Stimulated activated naive B cell treated with anti-CD40 and anti-IgM and Interleukin-4, amounts not matched to agents 10 μg/mL and 1 μg/mL and 100 μg/mL, for 72 hours (primary cell): ENCODE data around the gene NT5C3A.

ENCODE experiments used
- ATAC-seq, 2 donors: fragments of 150-1000 bp; cut with Tn5 transposase; replicated peaks; 2 replicates each; pipeline ENCODE4 v1.10.0; 2021; ENCODE audit warnings: moderate library complexity in 1 of 2
- DNase-seq: peaks from one replicate; pipeline ENCODE4 v3.0.0; 2021
- H3K27ac Mint-ChIP-seq: one replicate; pipeline ENCODE4 v1.8.0; 2022; ENCODE audit warnings: mild to moderate bottlenecking, mixed read lengths
- H3K27me3 Mint-ChIP-seq, 2 donors: one replicate each; pipeline ENCODE4 v1.8.0; 2022; ENCODE audit warnings: mixed read lengths in 2 of 2
- H3K36me3 Mint-ChIP-seq, 2 donors: one replicate each; pipeline ENCODE4 v1.8.0; 2022; ENCODE audit warnings: mixed read lengths in 2 of 2, mild to moderate bottlenecking in 1 of 2
- H3K4me1 Mint-ChIP-seq, 2 donors: one replicate each; pipeline ENCODE4 v1.8.0; 2022; ENCODE audit warnings: mixed read lengths in 2 of 2, mild to moderate bottlenecking in 1 of 2
- H3K4me3 Mint-ChIP-seq, 2 donors: one replicate each; pipeline ENCODE4 v1.8.0; 2022; ENCODE audit warnings: mild to moderate bottlenecking in 2 of 2, mixed read lengths in 2 of 2, moderate library complexity in 1 of 2
- H3K9me3 Mint-ChIP-seq, 2 donors: one replicate each; pipeline ENCODE4 v1.8.0; 2022; ENCODE audit warnings: mixed read lengths in 2 of 2, mild to moderate bottlenecking in 1 of 2

The NT5C3A gene

GRCh38 chr7:33091111-33091531 is 28.5 kb upstream of the NT5C3A start:
- H3K4me1 Mint-ChIP-seq, result peaks cover 12 to 41% of the 10 kb centered on the region in 2 donors
- DNase-seq (no peak), ATAC-seq (no peak)
- H3K27ac Mint-ChIP-seq, result no peak overlapping the region
- H3K4me3 Mint-ChIP-seq, result no peak overlapping the region
- H3K9me3 Mint-ChIP-seq, result peaks cover 0 to 5% of the 10 kb centered on the region in 2 donors
- H3K36me3 Mint-ChIP-seq, result peaks cover 32 to 45% of the 10 kb centered on the region in 2 donors
- H3K27me3 Mint-ChIP-seq, result no peaks in the 10 kb centered on the region

- DNase-seq, result no peak
- ATAC-seq, result no peak
- Mint-ChIP-seq H3K27ac (no peak overlapping the region), H3K36me3 (peaks cover 17 to 31% of the 10 kb centered on the region in 2 donors), H3K27me3 (no peaks in the 10 kb centered on the region), H3K4me1 (peaks cover 12 to 32% of the 10 kb centered on the region in 2 donors), H3K4me3 (no peak overlapping the region), H3K9me3 (peaks cover 0 to 5% of the 10 kb centered on the region in 2 donors)
Measured at GRCh38 chr7:33089142-33089541, 26.6 kb upstream of the NT5C3A start.

- peaks cover 0 to 5% of the 10 kb centered on the region in 2 donors for H3K9me3 Mint-ChIP-seq
- no peaks in the 10 kb centered on the region for H3K27me3 Mint-ChIP-seq
- ATAC-seq, result no peak
- no peak for DNase-seq
- H3K4me3 Mint-ChIP-seq, result no peak overlapping the region
- H3K27ac Mint-ChIP-seq, result no peak overlapping the region
- peaks cover 9 to 20% of the 10 kb centered on the region in 2 donors for H3K4me1 Mint-ChIP-seq
- peaks cover 11 to 18% of the 10 kb centered on the region in 2 donors for H3K36me3 Mint-ChIP-seq
Measured at GRCh38 chr7:33087858-33088257, 25.3 kb upstream of the NT5C3A start.

GRCh38 chr7:33087356-33087755 is 24.8 kb upstream of the NT5C3A start:
- Mint-ChIP-seq H3K27ac (no peak overlapping the region), H3K4me1 (peaks cover 8 to 16% of the 10 kb centered on the region in 2 donors), H3K4me3 (no peak overlapping the region), H3K36me3 (peaks cover 6 to 13% of the 10 kb centered on the region in 2 donors), H3K9me3 (peaks cover 0 to 5% of the 10 kb centered on the region in 2 donors), H3K27me3 (no peaks in the 10 kb centered on the region)
- DNase-seq, result no peak
- ATAC-seq, result no peak

- Mint-ChIP-seq H3K36me3 (no peaks in the 10 kb centered on the region), H3K4me1 (peaks cover 7 to 10% of the 10 kb centered on the region in 2 donors), H3K4me3 (no peak overlapping the region)
Measured at GRCh38 chr7:33079763-33080690, 17.5 kb upstream of the NT5C3A start.

GRCh38 chr7:33079096-33079495 is 16.5 kb upstream of the NT5C3A start:
- peaks cover 7 to 10% of the 10 kb centered on the region in 2 donors for H3K4me1 Mint-ChIP-seq
- H3K27me3 Mint-ChIP-seq, result no peaks in the 10 kb centered on the region
- no peak overlapping the region for H3K27ac Mint-ChIP-seq
- H3K9me3 Mint-ChIP-seq, result no peaks in the 10 kb centered on the region
- DNase-seq (no peak), ATAC-seq (no peak)
- no peaks in the 10 kb centered on the region for H3K36me3 Mint-ChIP-seq
- no peak overlapping the region for H3K4me3 Mint-ChIP-seq

More at GRCh38 chr7:33079763-33080690, 17.5 kb upstream of the NT5C3A start:
- H3K9me3 Mint-ChIP-seq, result no peaks in the 10 kb centered on the region
- no peaks in the 10 kb centered on the region for H3K27me3 Mint-ChIP-seq
- no peak for ATAC-seq
- no peak for DNase-seq
- no peak overlapping the region for H3K27ac Mint-ChIP-seq

- H3K9me3 Mint-ChIP-seq, result peaks cover 3 to 4% of the 10 kb centered on the region in 2 donors
- ATAC-seq (peak; percentile 31 to 33), DNase-seq (no peak)
- H3K36me3 Mint-ChIP-seq, result peaks cover 0 to 3% of the 10 kb centered on the region in 2 donors
- peaks cover 7 to 10% of the 10 kb centered on the region in 2 donors for H3K4me1 Mint-ChIP-seq
- H3K27ac Mint-ChIP-seq, result no peak overlapping the region
- H3K27me3 Mint-ChIP-seq, result peaks cover 10 to 16% of the 10 kb centered on the region in 2 donors
- no peak overlapping the region for H3K4me3 Mint-ChIP-seq
Measured at GRCh38 chr7:33076737-33077136, 14.2 kb upstream of the NT5C3A start.

- H3K27me3 Mint-ChIP-seq, result peaks cover 10 to 16% of the 10 kb centered on the region in 2 donors
- no peak overlapping the region for H3K4me3 Mint-ChIP-seq
- ATAC-seq (no peak), DNase-seq (no peak)
- peaks cover 5 to 9% of the 10 kb centered on the region in 2 donors for H3K9me3 Mint-ChIP-seq
- peaks cover 7 to 10% of the 10 kb centered on the region in 2 donors for H3K4me1 Mint-ChIP-seq
- H3K36me3 Mint-ChIP-seq, result peaks cover 0 to 11% of the 10 kb centered on the region in 2 donors
- H3K27ac Mint-ChIP-seq, result no peak overlapping the region
Measured at GRCh38 chr7:33075818-33076518, 13.4 kb upstream of the NT5C3A start.

- Mint-ChIP-seq H3K4me1 (peaks cover 7 to 10% of the 10 kb centered on the region in 2 donors), H3K9me3 (peaks cover 15 to 17% of the 10 kb centered on the region in 2 donors), H3K27ac (no peak overlapping the region), H3K27me3 (peaks cover 10 to 16% of the 10 kb centered on the region in 2 donors), H3K4me3 (no peak overlapping the region), H3K36me3 (peaks cover 0 to 12% of the 10 kb centered on the region in 2 donors)
- DNase-seq, result no peak
- ATAC-seq, result no peak
Measured at GRCh38 chr7:33073243-33073642, 10.7 kb upstream of the NT5C3A start.

- DNase-seq, result no peak
- Mint-ChIP-seq H3K4me1 (peaks cover 7 to 8% of the 10 kb centered on the region in 2 donors), H3K27me3 (peaks cover 10 to 16% of the 10 kb centered on the region in 2 donors), H3K9me3 (peaks cover 15 to 17% of the 10 kb centered on the region in 2 donors), H3K4me3 (no peak overlapping the region), H3K36me3 (peaks cover 0 to 12% of the 10 kb centered on the region in 2 donors), H3K27ac (no peak overlapping the region)
- no peak for ATAC-seq
Measured at GRCh38 chr7:33072471-33072870, 9.9 kb upstream of the NT5C3A start.

- DNase-seq (no peak), ATAC-seq (no peak)
- no peak overlapping the region for H3K27ac Mint-ChIP-seq
- no peaks in the 10 kb centered on the region for H3K4me1 Mint-ChIP-seq
- no peak overlapping the region for H3K4me3 Mint-ChIP-seq
- peaks cover 22% of the 10 kb centered on the region in 2 donors for H3K9me3 Mint-ChIP-seq
- peaks cover 10 to 16% of the 10 kb centered on the region in 2 donors for H3K27me3 Mint-ChIP-seq
- peaks cover 3 to 19% of the 10 kb centered on the region in 2 donors for H3K36me3 Mint-ChIP-seq
Measured at GRCh38 chr7:33070831-33071230, 8.3 kb upstream of the NT5C3A start.

GRCh38 chr7:33070277-33070676 is 7.7 kb upstream of the NT5C3A start:
- ATAC-seq, result no peak

GRCh38 chr7:33067921-33068320 is 5.3 kb upstream of the NT5C3A start:
- Mint-ChIP-seq H3K4me1 (peaks cover 7 to 16% of the 10 kb centered on the region in 2 donors), H3K36me3 (peaks cover 9 to 21% of the 10 kb centered on the region in 2 donors), H3K9me3 (peaks cover 25 to 26% of the 10 kb centered on the region in 2 donors), H3K27me3 (peaks cover 3 to 7% of the 10 kb centered on the region in 2 donors), H3K27ac (no peak overlapping the region), H3K4me3 (no peak overlapping the region)
- ATAC-seq (no peak), DNase-seq (no peak)

More at GRCh38 chr7:33070277-33070676, 7.7 kb upstream of the NT5C3A start:
- no peak overlapping the region for H3K27ac Mint-ChIP-seq
- H3K4me1 Mint-ChIP-seq, result peaks cover 0 to 1% of the 10 kb centered on the region in 2 donors
- no peak overlapping the region for H3K4me3 Mint-ChIP-seq
- H3K36me3 Mint-ChIP-seq, result peaks cover 5 to 21% of the 10 kb centered on the region in 2 donors
- peaks cover 10 to 16% of the 10 kb centered on the region in 2 donors for H3K27me3 Mint-ChIP-seq
- H3K9me3 Mint-ChIP-seq, result peaks cover 24 to 25% of the 10 kb centered on the region in 2 donors
- no peak for DNase-seq

GRCh38 chr7:33066771-33067170 is 4.2 kb upstream of the NT5C3A start:
- ATAC-seq, result no peak
- DNase-seq, result no peak
- Mint-ChIP-seq H3K36me3 (peaks cover 9 to 19% of the 10 kb centered on the region in 2 donors), H3K27me3 (no peaks in the 10 kb centered on the region), H3K9me3 (peaks cover 22 to 23% of the 10 kb centered on the region in 2 donors), H3K4me3 (no peak overlapping the region), H3K4me1 (peaks cover 8 to 16% of the 10 kb centered on the region in 2 donors), H3K27ac (no peak overlapping the region)
